Left kidney (tissue), 2 donors: ENCODE data around the gene DST. TPM values are rescaled to one million over a fixed set of nuclear protein-coding genes. Genes with fewer than 3 reads are reported as not detected.
"Not testable (repeated sequence)": the region's sequence is repeated elsewhere in the genome, so short reads cannot be mapped to it uniquely, and the experiment has no call there.

Experiments used
- DNase-seq: peaks from one replicate; pipeline ENCODE4 v3.0.0-alpha.2; 2013
- polyA plus RNA-seq: library from polyadenylated mRNA; unstranded; fragments of 120-200 nt; gene quantifications from one replicate; pipeline ENCODE4 v1.2.1, GENCODE V29; 2013; ENCODE audit not compliant: insufficient read length

The DST gene
- polyA plus RNA-seq, 1 donor = 255 TPM

DNA sequence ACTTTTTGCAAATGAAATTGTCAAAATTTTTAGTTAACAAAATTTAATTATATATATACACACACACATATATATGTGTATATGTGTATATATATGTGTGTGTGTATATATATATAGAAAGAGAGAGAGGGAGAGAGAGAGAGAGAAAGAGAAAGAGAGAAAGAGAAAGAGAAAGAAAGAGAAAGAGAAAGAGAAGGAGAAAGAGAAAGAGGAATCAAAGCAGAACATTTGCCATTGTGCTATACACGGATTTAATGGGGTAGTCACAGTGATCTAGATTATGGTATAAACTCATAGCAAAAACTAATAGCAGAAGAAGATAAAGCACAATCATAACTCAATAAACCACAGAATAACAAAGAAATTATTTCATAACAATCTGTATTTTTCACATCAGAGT, 126.7 kb downstream of the DST start:
- DNase-seq = no peak

DNA sequence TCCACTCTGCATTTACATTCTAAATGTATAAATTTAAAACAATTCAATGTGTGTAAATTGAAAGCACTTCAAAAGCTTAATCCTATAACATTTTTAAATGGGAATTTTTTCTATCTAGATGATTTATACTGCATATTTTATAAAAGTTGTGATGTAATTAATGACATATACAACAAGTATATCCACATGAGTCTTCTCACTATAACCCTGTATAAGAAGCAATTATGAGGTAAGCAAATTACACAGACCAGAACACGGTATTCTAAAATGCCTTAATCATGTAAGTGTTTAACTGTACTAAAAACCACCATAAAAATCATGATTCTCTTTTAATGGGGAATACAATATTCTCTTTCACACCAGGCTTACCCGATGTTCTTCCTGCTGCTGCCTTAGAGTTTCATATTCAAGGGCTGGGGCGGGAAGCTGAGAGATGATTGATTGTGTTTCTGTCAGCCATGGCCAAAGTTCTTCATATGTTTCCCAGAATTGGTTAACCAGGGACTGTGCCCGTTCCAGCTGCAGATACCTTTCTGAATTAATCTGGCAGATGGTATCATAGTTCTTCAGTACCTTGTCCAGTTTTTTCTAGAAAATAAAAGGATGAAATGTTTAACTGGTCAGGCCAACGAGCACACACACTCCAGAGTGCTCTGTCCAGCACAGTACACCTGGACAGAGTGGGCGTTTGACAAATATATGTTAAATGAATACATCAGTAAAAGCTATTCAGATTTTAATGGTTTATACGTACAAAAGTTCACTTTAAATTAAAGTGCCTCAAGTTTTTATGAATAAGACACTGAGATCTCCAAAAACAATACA, 127.4 kb downstream of the DST start:
- DNase-seq = no peak

GRCh38 chr6:56514395-56514794, 128.3 kb downstream of the DST start:
- no peak for DNase-seq

DNA sequence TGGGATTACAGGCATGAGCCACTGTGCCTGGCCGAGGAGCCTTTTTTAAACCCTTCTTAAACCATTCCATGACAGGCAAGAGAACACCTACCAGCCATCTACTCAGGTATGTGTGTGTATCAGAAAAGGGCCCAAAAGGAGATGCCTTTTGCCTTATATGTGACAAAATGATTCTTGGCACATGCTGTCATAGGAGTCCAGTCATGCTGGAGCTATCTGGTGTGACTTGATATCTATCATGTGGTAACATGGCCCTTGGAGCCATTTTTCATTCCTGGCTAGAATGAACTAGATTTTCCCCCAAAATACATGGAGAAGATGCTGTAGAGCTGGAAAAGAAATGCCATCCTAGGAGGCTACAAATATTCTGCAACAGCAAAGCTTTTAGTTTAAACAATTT, 129.1 kb downstream of the DST start:
- no peak for DNase-seq

DNA sequence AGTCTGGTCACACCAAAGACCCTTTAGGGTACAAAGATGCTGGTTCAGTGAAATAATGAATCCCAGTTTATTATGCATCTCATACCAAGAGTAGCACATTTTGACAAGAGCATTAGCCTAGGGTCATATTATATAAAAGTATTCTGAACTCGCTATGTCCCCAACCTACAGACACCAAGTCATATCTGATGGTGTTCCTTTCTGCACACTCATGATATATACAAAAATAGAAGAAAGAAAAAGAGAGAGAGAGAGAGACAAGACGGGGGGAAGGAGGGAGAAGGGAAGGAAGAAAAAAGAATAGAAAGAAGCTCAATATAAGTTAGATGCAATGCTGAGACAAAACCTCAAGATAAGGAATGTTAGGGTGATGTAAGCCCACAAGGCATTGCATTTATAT, 131.1 kb downstream of the DST start:
- no peak for DNase-seq

DNA sequence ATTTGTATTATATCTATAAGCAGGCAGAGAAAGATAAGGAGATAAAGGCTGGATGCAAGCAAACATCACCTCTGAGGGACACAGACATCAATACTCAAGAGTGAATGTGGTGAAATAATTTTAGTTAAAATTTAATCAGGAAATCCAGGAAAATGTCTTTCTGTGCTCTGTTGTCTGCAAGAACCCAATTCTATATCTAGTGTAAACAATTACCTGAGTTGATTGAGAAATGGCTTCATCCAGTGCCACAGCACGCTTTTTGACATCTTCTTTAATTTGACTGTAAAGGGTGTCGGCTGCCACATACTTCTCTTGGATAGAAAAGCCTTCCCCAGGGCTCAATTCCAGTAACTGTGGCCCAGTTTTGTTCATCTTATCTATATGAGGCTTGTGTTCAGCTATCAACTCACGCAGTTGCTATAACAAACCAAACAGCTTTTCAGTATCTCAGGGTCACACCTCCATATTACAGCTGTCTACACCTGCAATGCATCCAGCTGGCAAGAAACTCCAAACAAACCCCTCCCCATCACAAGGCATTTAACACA, 131.6 kb downstream of the DST start:
- DNase-seq = no peak

DNA sequence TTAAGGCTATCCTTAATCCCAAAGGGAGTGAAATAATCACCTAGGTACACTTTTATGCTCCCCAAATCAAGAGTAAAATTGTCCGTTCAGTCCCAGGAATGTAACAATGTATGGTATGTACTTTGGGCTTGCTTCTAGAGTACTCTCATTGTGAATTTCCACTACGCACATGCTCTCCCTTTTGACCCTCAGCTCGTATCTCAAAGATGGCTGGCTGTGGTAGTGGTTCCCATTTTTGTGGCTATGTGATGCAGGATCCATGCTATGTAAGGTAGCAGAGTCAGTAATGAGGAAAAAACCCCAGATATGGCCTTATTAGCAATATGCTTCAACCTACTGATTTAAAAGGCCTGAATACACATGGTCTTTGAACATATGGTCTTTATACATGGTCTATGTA, 133.7 kb downstream of the DST start:
- no peak for DNase-seq

DNA sequence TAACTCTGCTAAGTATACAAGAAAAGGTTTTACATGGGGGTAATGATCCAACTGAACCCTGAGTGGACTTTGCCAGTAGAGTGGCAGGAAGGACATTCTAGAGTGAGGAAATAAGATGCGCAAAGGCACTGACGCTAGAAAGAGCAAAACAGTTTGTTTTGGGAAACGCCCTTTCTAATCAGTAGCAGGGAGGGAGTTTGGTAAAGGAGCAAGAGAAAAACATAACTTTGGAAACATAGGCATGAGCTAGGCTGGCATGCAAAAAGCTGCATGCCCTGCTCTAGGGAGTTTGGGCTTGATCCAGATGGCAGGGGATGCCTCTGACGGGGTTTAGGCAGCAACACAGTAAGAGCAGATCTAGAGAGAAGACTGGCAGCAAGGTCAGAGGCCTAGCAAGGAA, 135.2 kb downstream of the DST start:
- no peak for DNase-seq

DNA sequence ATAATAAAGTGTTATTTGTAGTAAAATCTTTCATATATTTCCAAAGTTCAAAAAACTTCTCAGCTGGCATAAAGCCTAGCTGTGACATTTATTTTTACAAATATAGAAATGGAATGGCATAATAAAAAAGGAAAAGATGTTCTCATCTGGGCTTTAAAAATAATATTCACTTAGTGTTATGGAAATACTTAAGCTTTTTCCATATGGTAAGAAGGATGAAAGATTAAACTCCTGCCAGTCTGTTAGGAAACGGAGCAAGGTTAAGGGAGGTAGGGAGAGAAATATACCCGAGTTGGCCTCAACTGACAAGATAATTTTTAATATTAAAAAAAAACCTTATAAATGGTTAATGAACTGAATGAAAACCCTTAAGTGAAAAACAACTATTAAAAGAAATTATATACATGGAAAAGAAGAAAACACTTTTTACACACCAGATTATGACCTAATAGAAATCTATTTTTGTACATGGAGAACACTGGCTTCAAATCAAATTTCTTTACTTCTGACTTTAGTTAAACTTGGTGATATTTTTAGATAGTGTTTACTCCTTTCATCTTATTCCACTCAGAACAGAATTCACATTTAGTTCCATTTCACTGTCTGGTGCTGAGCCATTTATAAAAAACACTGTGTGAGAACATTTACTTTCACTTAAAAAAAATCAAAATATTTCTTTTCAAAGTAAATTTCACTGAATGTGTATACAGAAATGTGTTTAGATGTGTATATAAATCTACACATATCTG, 137.0 kb downstream of the DST start:
- no peak for DNase-seq

DNA sequence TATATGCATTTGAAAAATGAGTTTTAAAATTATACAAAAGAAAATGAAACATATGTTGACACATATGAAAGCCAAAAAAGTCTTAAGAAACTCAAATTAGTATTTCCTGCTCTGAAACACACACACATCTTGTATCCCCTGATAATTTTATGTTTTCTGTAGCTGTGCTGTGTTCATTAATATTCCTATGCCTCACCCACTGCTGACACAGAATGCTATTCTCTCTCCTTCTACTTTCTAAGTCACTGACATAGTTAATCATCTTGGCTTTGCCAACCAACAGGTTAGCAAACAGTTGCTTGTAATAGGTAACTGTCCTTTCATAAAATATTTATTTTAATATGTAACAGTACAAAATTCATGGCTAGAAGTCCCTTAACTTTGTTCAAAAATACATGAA, 140.7 kb downstream of the DST start:
- no peak for DNase-seq

- DNase-seq = no peak
These were observed 143.6 kb downstream of the DST start for GRCh38 chr6:56499095-56499494.

- DNase-seq = no peak
These were observed 145.0 kb downstream of the DST start for GRCh38 chr6:56497691-56498090.

GRCh38 chr6:56497240-56497639, 145.4 kb downstream of the DST start:
- DNase-seq = peak; percentile 31

- not testable (repeated sequence) for DNase-seq
These were observed 146.0 kb downstream of the DST start for GRCh38 chr6:56496650-56497049.

- no peak for DNase-seq
These were observed 147.0 kb downstream of the DST start for GRCh38 chr6:56495654-56496053.

GRCh38 chr6:56491606-56492328, 150.9 kb downstream of the DST start:
- no peak for DNase-seq

DNA sequence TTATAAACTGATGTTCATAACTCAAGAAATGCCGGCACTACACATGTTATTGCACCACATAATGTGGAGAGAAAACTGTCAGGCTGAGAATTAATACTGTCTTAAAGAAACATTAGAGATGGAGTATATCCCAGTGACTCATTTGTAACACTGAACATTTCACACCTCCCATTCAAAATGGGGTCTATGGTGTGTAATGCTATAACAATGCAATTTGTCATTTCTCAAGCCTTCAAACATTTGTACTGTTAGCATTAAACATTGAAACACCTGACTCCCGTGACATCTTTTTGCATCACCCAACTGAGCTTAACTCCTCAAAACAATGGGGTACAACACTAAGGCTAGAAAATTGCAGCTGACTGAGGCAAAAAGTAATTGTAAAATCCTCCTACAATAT, 151.7 kb downstream of the DST start:
- DNase-seq = no peak

DNA sequence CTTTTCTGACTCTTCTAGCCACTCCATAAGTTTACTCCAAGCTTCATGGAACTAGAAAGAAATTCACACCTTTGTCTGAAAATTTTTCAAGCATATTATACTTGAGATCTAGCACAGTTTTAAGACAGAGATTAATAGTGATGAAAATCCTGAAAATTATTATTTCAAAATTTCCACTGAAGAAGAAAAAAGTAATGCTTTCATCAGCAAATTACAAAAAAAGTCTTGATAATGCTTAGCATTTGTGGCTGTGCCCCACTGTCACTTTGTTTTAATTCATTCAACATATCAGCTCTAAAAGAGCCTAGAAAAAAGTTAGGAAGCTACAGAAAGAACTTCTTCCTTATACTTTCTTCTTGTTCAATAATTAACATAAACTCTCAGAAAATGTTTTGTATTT, 153.1 kb downstream of the DST start:
- no peak for DNase-seq

- DNase-seq = no peak
These were observed 154.4 kb downstream of the DST start for GRCh38 chr6:56488281-56488680.

DNA sequence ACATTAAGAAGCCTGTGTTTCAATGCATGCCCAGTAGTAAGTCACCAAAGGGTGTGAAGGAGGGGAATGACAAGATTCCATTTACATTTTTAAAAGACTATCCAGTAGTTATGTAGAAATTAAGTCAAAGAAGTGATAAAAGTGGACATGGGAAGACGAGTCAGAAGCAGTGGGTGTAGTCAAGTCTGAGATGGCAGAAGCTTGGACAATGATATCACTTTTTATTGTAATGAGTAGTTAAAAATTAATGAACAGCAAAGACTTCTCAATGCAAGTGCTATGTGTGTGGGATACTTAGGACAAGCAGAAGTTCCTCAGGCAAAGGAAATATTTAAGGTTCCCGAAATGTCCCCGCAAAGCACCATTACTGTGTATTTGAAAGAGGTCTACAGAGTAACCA, 156.0 kb downstream of the DST start:
- no peak for DNase-seq

DNA sequence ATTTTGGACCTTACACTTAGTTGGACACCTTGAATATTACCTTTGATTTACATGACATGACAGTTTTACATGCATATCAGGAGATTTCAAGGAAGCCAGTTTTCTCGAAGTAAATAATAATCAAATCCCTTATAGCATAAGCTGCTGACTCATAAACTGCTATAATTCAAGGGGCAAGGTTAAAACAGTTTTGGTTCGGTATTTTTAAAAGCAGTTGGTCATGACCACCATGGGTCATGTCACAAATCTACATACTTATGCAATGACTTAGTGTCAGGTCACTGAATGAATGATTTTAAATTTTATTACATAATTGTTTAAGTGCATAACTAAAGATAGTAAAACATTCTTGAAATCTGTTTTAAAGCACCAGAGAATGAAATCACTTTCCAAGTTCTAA, 158.0 kb downstream of the DST start:
- peak; percentile 4 for DNase-seq

DNA sequence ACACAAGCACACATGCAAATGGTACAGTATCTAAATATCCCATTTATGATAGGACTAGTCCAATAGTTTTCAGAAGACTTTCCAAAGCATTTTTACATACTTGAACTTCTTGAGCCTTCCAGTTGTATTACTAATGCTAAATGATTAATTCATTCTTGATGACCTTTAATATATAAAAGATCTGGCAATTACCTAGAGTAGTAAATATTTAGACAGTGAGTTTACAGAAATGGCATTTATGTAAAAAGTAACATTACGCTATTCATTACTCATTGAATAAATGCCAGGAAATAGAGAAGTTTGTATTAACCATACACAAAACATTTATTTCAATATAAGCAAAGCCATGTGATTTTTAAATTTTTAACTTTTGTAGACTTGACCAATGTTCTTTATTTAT, 158.8 kb downstream of the DST start:
- no peak for DNase-seq

- DNase-seq = no peak
These were observed 160.2 kb downstream of the DST start for GRCh38 chr6:56482525-56482924.
